GM12873 (cell line): ENCODE measurements around the gene COPA.

Experiments used
- TF ChIP-seq, protein P1 (sequence below): IDR thresholded peaks from 2 replicates; pipeline ENCODE4 v1.5.1; 2012; ENCODE audit warnings: low read depth, mild to moderate bottlenecking, moderate library complexity, low read length, control low read depth; ENCODE audit not compliant: insufficient read depth; ENCODE audit errors: missing control alignments

The COPA gene

DNA sequence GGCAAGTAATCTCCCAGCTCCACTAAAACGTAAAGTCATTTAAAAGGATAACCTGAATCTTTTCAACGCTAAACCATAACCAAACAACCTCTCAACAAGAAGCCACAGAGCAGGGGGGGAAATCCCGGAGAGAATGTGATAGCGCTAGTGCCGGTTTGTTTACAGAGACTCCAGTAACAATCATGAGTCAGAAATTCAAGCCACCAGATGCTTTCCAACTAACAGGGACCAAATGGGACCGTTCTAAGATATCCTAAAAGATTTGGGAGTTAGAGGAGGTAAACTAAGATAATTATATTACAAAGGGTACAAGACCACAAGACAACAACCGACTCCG, 81.5 kb downstream of the COPA start:
- TF ChIP-seq, protein P1, sequence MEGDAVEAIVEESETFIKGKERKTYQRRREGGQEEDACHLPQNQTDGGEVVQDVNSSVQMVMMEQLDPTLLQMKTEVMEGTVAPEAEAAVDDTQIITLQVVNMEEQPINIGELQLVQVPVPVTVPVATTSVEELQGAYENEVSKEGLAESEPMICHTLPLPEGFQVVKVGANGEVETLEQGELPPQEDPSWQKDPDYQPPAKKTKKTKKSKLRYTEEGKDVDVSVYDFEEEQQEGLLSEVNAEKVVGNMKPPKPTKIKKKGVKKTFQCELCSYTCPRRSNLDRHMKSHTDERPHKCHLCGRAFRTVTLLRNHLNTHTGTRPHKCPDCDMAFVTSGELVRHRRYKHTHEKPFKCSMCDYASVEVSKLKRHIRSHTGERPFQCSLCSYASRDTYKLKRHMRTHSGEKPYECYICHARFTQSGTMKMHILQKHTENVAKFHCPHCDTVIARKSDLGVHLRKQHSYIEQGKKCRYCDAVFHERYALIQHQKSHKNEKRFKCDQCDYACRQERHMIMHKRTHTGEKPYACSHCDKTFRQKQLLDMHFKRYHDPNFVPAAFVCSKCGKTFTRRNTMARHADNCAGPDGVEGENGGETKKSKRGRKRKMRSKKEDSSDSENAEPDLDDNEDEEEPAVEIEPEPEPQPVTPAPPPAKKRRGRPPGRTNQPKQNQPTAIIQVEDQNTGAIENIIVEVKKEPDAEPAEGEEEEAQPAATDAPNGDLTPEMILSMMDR: no peak

DNA sequence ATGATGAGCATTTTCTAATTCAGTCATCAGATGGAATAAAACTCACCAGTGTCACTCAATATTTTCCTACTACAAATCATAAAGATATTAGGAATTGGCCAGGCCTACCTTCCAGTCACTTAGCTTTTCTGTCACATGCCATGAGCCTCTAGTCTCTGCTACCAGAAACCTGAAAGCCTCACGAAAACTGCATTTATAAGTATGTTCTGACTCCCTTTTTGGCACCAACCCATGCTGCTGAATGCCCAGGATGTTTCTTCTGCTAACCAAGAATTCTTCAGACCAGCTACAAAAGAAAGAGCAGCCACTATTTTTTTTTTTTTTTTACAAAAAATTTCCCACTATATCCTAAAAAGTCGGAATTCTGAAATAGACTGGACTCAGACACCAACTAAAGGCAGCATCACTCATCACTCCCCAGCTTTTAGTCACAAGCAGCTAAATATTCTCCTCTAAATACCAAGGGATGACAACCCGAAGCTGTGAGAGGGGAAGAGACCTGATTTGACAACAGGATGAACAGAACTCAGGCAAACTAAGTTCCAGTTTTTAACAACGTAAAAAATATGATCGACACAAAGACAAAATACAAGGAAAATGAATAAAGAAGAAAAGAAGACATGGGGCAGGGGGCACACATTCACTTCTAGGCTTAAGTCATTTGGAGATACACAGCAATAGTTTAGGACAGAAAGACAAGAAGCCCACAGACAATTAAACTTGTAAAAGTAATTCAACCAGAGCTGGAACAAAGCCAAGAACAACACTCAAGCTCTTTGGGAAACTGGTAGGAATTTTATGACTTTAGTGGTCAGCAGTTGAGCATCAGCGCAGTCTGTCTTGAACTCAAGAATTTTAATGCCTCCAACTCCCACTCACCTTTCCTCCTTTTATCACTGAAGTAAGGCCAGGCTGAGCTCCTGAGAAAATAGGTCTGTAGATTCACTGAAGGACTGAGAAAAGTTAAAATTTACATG, 82.4 kb downstream of the COPA start:
- TF ChIP-seq, protein P1: no peak

DNA sequence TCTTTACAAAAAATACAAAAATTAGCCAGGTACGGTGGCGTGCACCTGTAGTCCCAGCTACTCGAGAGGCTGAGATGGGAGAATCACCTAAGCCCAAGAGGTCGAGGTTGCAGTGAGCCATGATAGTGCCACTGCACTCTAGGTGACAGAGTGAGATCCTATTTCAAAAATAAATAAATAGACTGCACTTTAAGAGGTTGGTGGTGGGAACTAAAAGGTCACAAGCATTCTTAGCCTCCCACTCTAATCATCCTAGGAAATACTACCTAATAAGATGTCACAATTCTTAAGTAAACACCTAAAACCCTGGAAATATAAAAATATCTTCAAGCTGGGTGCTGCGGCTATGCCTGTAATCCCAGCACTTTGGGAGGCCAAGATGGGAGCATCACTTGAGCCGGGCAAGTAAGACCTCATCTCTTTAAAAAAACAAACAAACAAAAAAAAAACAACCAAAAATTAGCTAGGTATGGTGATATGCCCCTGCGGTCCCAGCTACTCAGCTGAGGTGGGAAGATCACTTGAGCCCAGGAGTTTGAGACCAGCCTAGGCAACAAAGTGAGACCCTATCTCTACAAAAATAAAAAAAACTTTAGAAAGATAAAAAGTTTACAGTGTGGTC, 84.8 kb downstream of the COPA start:
- TF ChIP-seq, protein P1: no peak

DNA sequence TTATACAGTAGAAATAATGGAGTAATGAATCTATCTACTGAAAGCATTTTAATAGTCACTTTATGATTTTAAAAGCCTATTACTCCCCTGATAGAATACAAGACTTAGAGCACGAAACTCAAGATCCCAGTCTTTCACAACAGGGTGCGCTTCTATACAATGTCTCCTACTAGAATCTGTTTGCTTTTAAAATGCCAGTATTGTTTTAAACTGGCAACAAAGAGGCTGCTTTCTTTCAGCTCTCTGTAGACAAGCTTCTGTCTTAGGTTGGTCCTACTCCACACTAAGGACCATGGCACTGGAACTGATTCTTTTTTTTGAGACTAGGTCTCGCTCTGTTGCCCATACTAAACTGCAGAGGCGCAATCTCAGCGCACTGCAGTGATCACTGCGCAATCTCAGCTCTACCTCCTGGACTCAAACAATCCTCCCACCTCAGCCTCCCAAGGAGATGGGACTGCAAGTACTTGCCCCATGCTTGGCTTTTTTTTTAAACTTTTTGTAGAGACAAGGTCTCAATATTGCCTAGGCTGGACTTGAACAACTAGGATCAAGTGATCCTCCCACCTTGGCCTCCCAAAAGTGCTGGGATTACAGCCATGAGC, 85.5 kb downstream of the COPA start:
- TF ChIP-seq, protein P1: no peak

DNA sequence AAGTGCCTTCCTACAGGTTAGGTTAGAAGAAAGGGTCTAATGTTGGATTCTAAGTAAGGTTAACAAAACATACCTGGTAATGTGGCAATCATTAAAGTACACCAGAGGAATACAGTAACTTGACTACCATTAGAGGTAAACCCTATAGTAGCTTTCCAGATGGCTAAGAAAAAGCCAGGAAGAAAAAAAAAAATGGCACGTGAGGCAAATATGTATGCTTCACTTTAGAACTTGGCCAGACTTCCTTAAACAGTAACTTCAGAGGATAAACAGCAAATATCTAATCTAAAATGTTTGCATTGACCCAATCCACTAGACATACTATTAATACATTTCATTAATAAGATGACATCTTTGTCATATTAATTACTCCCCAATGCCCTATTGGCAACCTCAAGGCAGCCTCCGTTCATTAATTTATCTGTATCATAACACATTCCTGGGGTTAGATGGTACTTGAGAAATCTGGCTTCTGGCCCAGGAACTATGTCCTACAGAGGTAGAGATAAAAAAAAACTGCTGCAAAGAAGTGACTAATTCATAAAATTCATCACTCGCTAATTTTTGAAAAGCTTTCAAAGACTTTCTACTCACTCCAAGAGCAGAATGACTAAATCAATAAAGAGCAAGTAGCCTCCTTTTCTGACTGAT, 86.5 kb downstream of the COPA start:
- TF ChIP-seq, protein P1: no peak

DNA sequence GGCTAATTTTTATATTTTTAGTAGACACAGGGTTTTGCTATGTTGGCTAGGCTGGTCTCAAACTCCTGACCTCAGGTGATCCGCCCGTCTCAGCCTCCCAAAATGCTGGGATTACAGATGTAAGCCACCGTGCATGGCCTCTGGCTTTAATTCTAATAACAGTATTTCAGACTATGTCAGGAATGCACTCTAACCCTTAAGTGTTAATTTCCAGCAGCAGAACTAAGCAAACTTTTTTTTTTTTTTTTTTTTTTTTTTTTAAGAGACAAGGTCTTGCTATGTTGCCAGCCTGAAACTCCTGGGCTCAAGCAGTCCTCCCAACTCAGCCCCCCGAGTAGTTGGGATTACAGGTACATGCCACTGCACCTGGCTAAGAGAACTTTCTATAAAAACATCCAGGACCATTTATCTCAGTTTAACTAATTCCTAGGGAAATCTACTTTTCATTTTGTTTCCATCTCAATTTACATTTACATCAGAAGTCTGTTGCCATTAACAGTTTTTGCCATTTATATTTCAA, 87.2 kb downstream of the COPA start:
- TF ChIP-seq, protein P1: no peak
